ENCODE data around the gene PACSIN2.

The PACSIN2 gene

GRCh38 chr22:43009444-43009843, 5.5 kb downstream of the PACSIN2 start:
- H3K27ac ChIP-seq (ENCODE audit: low read depth, low read length), result no peak overlapping the region
- H3K9ac ChIP-seq (ENCODE audit: low read depth, low read length), result no peak overlapping the region
- H3K36me3 ChIP-seq (ENCODE audit: control insufficient read depth, insufficient read depth, low read length), result no peaks in the 10 kb centered on the region
- no peaks in the 10 kb centered on the region for H3K27me3 ChIP-seq (ENCODE audit: control insufficient read depth, insufficient read depth, low read length)
- H3K4me3 ChIP-seq (ENCODE audit: low read depth, low read length), result no peak overlapping the region
- no peaks in the 10 kb centered on the region for H3K9me3 ChIP-seq (ENCODE audit: control insufficient read depth, insufficient read depth, low read length)
- H3K4me1 ChIP-seq (ENCODE audit: control insufficient read depth, insufficient read depth, low read length), result peaks cover 45% of the 10 kb centered on the region

DNA sequence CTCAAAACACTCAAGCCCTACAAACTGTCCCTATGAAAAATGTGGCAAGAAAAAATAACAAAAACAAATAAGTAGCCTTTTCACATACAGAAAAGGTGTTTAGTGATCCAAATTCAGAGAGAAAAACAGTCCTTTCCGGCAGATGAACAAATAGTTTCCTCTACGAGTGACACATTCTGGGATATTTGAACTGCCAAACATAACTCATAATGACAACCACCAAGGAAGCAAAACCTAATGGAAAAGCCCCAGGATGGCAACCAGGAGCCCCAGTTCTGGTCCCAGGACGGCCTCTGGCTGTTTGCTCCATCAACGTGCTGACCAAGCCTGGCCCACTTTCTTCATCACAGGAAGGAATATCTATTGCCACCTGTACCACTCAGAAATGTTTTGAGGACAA, 6.0 kb downstream of the PACSIN2 start:
- Histone ChIP-seq H3K9me3 (ENCODE audit: control insufficient read depth, insufficient read depth, low read length) (no peaks in the 10 kb centered on the region), H3K27ac (ENCODE audit: low read depth, low read length) (no peak overlapping the region), H3K27me3 (ENCODE audit: control insufficient read depth, insufficient read depth, low read length) (no peaks in the 10 kb centered on the region), H3K9ac (ENCODE audit: low read depth, low read length) (no peak overlapping the region), H3K4me1 (ENCODE audit: control insufficient read depth, insufficient read depth, low read length) (peaks cover 50% of the 10 kb centered on the region), H3K4me3 (ENCODE audit: low read depth, low read length) (no peak overlapping the region), H3K36me3 (ENCODE audit: control insufficient read depth, insufficient read depth, low read length) (0 out of 2 replicates have a peak, but pooled peaks cover 2% of the 10 kb centered on the region)

- Histone ChIP-seq H3K4me3 (ENCODE audit: low read depth, low read length) (no peak overlapping the region), H3K9me3 (ENCODE audit: control insufficient read depth, insufficient read depth, low read length) (no peaks in the 10 kb centered on the region), H3K9ac (ENCODE audit: low read depth, low read length) (no peak overlapping the region), H3K27ac (ENCODE audit: low read depth, low read length) (no peak overlapping the region), H3K36me3 (ENCODE audit: control insufficient read depth, insufficient read depth, low read length) (0 out of 2 replicates have a peak, but pooled peaks cover 3% of the 10 kb centered on the region), H3K27me3 (ENCODE audit: control insufficient read depth, insufficient read depth, low read length) (no peaks in the 10 kb centered on the region), H3K4me1 (ENCODE audit: control insufficient read depth, insufficient read depth, low read length) (peaks cover 51% of the 10 kb centered on the region)
These were observed 6.4 kb downstream of the PACSIN2 start for GRCh38 chr22:43008509-43008908.

- no peaks in the 10 kb centered on the region for H3K27me3 ChIP-seq (ENCODE audit: control insufficient read depth, insufficient read depth, low read length)
- H3K9ac ChIP-seq (ENCODE audit: low read depth, low read length), result no peak overlapping the region
- H3K36me3 ChIP-seq (ENCODE audit: control insufficient read depth, insufficient read depth, low read length), result 0 out of 2 replicates have a peak, but pooled peaks cover 3% of the 10 kb centered on the region
- H3K27ac ChIP-seq (ENCODE audit: low read depth, low read length), result no peak overlapping the region
- no peak overlapping the region for H3K4me3 ChIP-seq (ENCODE audit: low read depth, low read length)
- H3K4me1 ChIP-seq (ENCODE audit: control insufficient read depth, insufficient read depth, low read length), result peaks cover 49% of the 10 kb centered on the region
- H3K9me3 ChIP-seq (ENCODE audit: control insufficient read depth, insufficient read depth, low read length), result no peaks in the 10 kb centered on the region
These were observed 7.3 kb downstream of the PACSIN2 start for GRCh38 chr22:43007519-43008102.

- H3K36me3 ChIP-seq (ENCODE audit: control insufficient read depth, insufficient read depth, low read length), result 0 out of 2 replicates have a peak, but pooled peaks cover 3% of the 10 kb centered on the region
- H3K9ac ChIP-seq (ENCODE audit: low read depth, low read length), result no peak overlapping the region
- peaks cover 58% of the 10 kb centered on the region for H3K4me1 ChIP-seq (ENCODE audit: control insufficient read depth, insufficient read depth, low read length)
- no peak overlapping the region for H3K4me3 ChIP-seq (ENCODE audit: low read depth, low read length)
- H3K27ac ChIP-seq (ENCODE audit: low read depth, low read length), result no peak overlapping the region
- no peaks in the 10 kb centered on the region for H3K27me3 ChIP-seq (ENCODE audit: control insufficient read depth, insufficient read depth, low read length)
- H3K9me3 ChIP-seq (ENCODE audit: control insufficient read depth, insufficient read depth, low read length), result no peaks in the 10 kb centered on the region
These were observed 8.2 kb downstream of the PACSIN2 start for GRCh38 chr22:43006753-43007152.

- H3K9me3 ChIP-seq (ENCODE audit: control insufficient read depth, insufficient read depth, low read length), result no peaks in the 10 kb centered on the region
- peaks cover 60% of the 10 kb centered on the region for H3K4me1 ChIP-seq (ENCODE audit: control insufficient read depth, insufficient read depth, low read length)
- H3K4me3 ChIP-seq (ENCODE audit: low read depth, low read length), result no peak overlapping the region
- 0 out of 2 replicates have a peak, but pooled peaks cover 3% of the 10 kb centered on the region for H3K36me3 ChIP-seq (ENCODE audit: control insufficient read depth, insufficient read depth, low read length)
- no peak overlapping the region for H3K27ac ChIP-seq (ENCODE audit: low read depth, low read length)
- H3K27me3 ChIP-seq (ENCODE audit: control insufficient read depth, insufficient read depth, low read length), result no peaks in the 10 kb centered on the region
- H3K9ac ChIP-seq (ENCODE audit: low read depth, low read length), result no peak overlapping the region
These were observed 8.9 kb downstream of the PACSIN2 start for GRCh38 chr22:43006016-43006505.

DNA sequence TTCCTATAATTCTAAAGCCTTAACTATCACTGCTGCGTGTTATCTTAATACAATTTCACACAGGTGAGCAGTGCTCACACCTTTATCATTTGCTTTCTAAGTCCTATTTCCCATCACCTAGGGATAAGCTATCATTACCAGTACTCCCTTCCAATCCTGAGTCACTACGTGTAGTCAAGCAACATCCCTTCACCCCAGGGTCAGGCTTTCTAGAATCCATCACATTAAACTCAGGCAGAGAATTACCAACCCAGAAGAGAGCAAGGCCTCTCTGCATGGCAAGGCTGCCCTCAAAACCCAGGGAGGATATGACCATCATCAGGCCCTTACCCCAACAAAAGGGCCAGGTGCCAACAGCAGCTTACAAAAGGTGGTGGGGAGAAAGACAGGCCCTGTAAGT, 9.8 kb downstream of the PACSIN2 start:
- H3K36me3 ChIP-seq (ENCODE audit: control insufficient read depth, insufficient read depth, low read length), result 0 out of 2 replicates have a peak, but pooled peaks cover 3% of the 10 kb centered on the region
- no peak overlapping the region for H3K4me3 ChIP-seq (ENCODE audit: low read depth, low read length)
- H3K9me3 ChIP-seq (ENCODE audit: control insufficient read depth, insufficient read depth, low read length), result no peaks in the 10 kb centered on the region
- no peaks in the 10 kb centered on the region for H3K27me3 ChIP-seq (ENCODE audit: control insufficient read depth, insufficient read depth, low read length)
- H3K9ac ChIP-seq (ENCODE audit: low read depth, low read length), result no peak overlapping the region
- peaks cover 67% of the 10 kb centered on the region for H3K4me1 ChIP-seq (ENCODE audit: control insufficient read depth, insufficient read depth, low read length)
- H3K27ac ChIP-seq (ENCODE audit: low read depth, low read length), result no peak overlapping the region

DNA sequence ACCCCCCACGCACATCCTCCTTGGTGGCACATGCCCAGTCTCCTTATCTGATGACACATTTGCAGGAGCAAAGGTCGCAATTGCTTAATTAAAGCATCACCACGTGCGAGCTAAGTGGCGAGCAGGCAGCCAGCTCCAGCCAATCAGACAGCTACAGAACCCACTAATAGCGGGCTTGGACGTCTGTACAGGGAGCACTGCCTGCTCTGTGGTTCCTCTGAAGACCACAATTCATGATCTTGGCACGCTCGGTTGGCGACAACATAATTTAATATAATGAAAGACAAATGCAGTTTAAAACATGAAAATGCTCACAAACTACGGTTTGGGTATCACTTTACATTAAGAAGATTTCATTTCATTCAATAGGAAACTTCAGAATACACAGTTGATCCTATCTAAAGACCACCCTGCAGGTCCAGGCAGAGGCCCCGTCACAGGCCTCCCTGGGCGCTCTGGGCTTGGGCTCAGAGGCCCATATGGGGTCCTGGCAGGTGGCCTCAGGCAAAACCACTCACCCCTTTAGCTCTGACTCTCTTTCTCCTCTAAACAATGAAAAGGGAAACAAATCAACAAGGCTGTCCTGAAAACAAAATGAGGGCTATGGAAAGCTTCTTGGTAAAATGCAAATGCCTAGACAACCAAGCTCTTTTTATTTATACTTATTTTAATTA, 10.4 kb downstream of the PACSIN2 start:
- Histone ChIP-seq H3K27me3 (ENCODE audit: control insufficient read depth, insufficient read depth, low read length) (no peaks in the 10 kb centered on the region), H3K36me3 (ENCODE audit: control insufficient read depth, insufficient read depth, low read length) (0 out of 2 replicates have a peak, but pooled peaks cover 3% of the 10 kb centered on the region), H3K4me1 (ENCODE audit: control insufficient read depth, insufficient read depth, low read length) (peaks cover 71% of the 10 kb centered on the region), H3K9me3 (ENCODE audit: control insufficient read depth, insufficient read depth, low read length) (no peaks in the 10 kb centered on the region), H3K27ac (ENCODE audit: low read depth, low read length) (peak overlapping the region; percentile 20), H3K9ac (ENCODE audit: low read depth, low read length) (no peak overlapping the region), H3K4me3 (ENCODE audit: low read depth, low read length) (no peak overlapping the region)

DNA sequence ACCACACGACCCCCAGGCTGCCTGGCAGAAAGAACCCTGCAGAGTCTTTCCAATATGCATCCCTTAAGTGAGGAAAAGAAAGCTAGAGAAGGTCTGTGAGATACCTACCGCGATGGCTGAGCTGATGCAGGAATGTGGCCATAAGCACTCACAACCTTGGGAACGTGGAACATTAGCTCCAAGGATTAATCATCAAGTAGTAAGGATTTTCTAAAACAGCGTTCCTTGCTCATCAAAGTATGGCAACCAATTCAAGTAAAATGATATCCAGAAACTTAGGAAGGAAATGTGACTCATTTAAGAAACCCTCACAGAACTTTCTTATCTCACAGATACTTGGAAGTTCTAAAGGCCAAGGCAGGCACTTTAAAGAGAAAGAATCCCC, 12.8 kb downstream of the PACSIN2 start:
- 0 out of 2 replicates have a peak, but pooled peaks cover 3% of the 10 kb centered on the region for H3K9me3 ChIP-seq (ENCODE audit: control insufficient read depth, insufficient read depth, low read length)
- no peak overlapping the region for H3K9ac ChIP-seq (ENCODE audit: low read depth, low read length)
- H3K27ac ChIP-seq (ENCODE audit: low read depth, low read length), result peak overlapping the region; percentile 81
- no peaks in the 10 kb centered on the region for H3K27me3 ChIP-seq (ENCODE audit: control insufficient read depth, insufficient read depth, low read length)
- no peak overlapping the region; the same call in 1 of the 2 replicates for H3K4me3 ChIP-seq (ENCODE audit: low read depth, low read length)
- H3K36me3 ChIP-seq (ENCODE audit: control insufficient read depth, insufficient read depth, low read length), result 0 out of 2 replicates have a peak, but pooled peaks cover 3% of the 10 kb centered on the region
- peaks cover 67% of the 10 kb centered on the region for H3K4me1 ChIP-seq (ENCODE audit: control insufficient read depth, insufficient read depth, low read length)

DNA sequence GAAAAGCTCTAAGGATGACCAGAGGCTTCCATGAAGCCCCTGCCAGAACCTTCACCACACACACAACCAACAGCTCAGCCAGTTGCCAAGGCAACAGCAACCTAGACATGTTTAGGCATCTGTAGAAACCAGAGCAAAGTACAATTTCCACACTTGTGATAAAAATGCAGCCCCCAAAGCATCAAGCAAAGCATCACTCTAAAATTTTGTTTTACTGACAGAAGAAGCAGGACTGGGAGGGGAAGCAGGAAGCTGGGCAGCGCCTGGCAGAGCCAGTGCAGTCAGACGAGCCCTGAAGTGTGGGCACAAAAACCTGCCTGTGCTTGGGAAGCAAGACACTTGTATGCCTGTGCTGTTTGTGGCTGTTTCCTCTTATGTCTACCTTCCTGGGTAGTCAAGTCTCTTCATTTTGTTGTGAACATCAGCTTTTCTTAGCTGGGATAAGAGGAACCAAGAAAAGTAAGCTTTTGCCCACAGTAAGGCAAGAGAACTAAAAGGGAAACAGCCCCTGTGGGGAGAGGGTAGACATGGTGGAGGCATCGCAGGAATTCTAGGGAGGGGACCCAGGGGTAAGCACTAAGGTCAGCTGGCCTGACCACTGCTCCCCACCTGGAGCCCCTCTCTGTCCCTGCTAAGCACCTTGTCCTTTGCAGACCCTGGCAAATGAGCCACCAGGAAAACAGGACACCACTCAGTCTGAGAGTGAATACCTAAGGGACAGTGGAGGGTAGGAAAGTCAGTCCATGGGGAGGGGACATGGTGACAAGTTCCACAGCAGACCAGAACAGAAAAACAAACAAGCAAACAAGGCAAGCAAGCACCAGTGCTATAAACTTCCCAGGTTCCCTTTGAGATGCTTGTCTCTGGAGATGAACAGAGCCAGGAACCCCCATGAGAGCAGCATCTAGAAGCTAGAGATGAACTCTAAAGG, 13.4 kb downstream of the PACSIN2 start:
- H3K4me1 ChIP-seq (ENCODE audit: control insufficient read depth, insufficient read depth, low read length), result peaks cover 62% of the 10 kb centered on the region
- no peaks in the 10 kb centered on the region for H3K27me3 ChIP-seq (ENCODE audit: control insufficient read depth, insufficient read depth, low read length)
- H3K9ac ChIP-seq (ENCODE audit: low read depth, low read length), result no peak overlapping the region
- H3K36me3 ChIP-seq (ENCODE audit: control insufficient read depth, insufficient read depth, low read length), result 0 out of 2 replicates have a peak, but pooled peaks cover 3% of the 10 kb centered on the region
- no peak overlapping the region; the same call in 1 of the 2 replicates for H3K4me3 ChIP-seq (ENCODE audit: low read depth, low read length)
- H3K27ac ChIP-seq (ENCODE audit: low read depth, low read length), result peak overlapping the region; percentile 81
- 0 out of 2 replicates have a peak, but pooled peaks cover 3% of the 10 kb centered on the region for H3K9me3 ChIP-seq (ENCODE audit: control insufficient read depth, insufficient read depth, low read length)

Data from HUES48 (cell line).